Measurements from ENCODE around the gene NUP107.

The NUP107 gene

DNA sequence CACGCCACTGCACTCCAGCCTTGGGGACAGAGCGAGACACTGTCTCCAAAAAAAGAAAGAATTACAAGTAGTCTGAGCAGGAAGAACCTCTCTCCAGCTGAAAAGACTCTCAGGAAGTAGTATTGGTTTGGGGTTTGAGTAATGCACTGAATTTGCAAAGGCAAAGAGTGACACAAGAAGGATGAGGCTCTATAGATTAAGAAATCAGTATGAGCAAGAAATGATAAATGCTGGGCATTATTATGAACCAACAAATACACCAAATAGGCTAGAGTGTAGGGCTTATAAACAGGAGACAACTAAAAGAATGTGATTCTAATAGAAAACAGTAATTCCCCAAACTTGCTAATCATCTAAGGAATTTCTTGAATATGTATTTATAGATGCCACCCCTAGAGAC, 56.6 kb downstream of the NUP107 start:
- DNase-seq (ENCODE audit: low spot score) = no peak

DNA sequence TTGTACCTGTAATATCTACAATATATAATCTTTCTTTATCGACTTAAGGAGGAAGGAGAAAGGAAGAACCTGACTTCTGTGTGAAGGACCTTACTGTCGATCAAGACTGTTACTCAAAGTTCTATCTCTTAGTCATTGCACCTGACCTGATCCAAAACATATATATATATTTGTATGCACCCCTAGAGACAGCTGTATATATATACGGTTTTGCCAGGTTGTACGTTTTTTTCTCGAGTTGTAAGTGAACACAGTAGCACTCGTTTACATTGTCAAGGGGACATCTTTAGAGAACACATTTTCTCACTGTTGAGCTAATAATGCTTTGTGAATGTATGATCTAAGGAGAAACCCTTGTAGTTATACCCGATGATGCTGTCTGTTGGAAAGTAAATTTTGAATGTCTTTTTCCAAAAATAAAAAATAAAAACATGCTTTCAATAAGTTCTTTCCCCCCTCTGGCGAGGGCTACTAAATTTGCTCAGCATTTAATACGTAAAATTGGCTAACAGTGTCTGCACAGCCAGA, 58.7 kb downstream of the NUP107 start:
- no peak for DNase-seq (ENCODE audit: low spot score)

DNA sequence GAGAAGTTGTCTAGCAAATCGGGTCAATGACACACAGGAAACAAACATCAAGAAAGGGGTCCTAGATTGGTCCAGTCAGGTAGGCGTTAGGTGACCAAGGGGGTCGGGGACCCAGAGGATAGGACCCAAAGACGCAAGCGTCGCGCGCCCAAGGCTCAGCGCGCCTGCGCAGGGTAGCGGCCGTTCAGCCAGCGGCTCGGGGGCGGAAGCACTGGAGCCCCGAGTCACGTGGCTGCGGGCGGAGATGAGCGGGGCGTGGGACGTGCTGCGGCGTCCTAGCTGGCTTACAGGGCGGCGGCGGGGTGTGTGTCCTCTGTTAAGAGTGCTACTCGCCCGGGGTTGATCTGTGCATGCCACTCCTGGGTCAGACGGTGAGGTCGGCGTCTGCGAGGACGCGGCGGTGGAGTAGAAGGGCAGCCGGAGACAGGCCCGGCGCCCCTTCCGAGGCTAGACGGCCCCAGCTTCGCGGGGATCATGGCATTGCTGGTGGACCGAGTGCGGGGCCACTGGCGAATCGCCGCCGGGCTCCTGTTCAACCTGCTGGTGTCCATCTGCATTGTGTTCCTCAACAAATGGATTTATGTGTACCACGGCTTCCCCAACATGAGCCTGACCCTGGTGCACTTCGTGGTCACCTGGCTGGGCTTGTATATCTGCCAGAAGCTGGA, 59.3 kb downstream of the NUP107 start, which contains the start of gene SLC35E3:
Gene SLC35E3, plus strand, starts transcription at position 273 of the 668 bp plus-strand sequence. Its CDS starts 202 bp downstream, at position 475.
- peak; percentile 93 for DNase-seq (ENCODE audit: low spot score)

GRCh38 chr12:68746572-68747180, 59.9 kb downstream of the NUP107 start:
- DNase-seq (ENCODE audit: low spot score) = peak; percentile 15

- DNase-seq (ENCODE audit: low spot score) = no peak
These were observed 62.7 kb downstream of the NUP107 start for GRCh38 chr12:68749443-68749842.

GRCh38 chr12:68749861-68750260, 63.1 kb downstream of the NUP107 start:
- no peak for DNase-seq (ENCODE audit: low spot score)

DNA sequence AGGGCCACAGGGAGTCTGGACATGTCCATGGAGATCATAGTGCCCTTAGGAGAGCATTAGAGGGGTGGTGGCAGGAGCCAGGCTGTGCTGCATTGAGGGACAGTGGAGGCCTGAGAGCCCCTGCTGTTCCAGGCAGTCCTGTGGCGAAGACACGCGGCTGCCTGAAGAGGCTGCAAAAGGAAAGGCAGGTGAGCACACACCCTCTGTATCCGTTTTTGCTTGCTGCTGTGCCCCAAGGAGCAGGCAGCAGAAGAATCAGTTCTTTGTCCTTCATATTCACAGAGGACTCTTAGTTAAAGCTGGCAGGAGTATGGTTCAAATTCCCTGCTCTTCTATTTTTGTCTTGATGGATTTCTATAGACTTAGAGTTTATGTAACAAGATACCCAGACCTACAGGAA, 63.7 kb downstream of the NUP107 start:
- no peak for DNase-seq (ENCODE audit: low spot score)

DNA sequence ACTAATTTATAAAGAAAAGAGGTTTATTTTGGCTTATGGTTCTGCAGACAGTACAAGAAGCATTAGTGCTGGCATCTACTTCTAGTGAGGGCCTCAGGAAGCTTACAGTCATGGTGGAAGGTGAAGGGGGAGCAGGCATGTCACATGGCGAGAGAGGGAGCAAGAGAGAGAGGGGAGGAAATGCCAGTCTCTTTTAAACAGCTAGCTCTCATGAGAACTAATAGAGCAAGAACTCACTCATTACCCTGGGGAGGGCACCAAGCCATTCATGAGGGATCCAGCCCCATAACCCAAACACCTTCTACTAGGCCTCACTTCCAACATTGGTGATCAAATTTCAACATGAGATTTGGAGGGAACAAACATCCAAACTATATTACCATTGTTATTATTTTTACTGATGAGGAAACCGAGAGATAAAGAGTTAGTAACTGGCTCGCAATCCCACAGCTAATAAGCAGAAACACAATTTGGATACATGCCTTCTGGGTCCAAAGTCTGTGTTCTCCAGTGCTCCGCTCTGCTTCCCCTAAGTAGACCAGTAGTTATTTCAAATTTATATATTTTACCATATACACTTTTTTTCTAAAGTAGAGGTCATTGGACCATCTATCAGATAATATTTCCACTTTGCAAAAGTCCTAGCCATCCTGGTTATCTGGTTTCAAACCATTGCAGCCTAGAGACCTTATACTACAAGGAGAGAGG, 68.9 kb downstream of the NUP107 start:
- DNase-seq (ENCODE audit: low spot score) = no peak

DNA sequence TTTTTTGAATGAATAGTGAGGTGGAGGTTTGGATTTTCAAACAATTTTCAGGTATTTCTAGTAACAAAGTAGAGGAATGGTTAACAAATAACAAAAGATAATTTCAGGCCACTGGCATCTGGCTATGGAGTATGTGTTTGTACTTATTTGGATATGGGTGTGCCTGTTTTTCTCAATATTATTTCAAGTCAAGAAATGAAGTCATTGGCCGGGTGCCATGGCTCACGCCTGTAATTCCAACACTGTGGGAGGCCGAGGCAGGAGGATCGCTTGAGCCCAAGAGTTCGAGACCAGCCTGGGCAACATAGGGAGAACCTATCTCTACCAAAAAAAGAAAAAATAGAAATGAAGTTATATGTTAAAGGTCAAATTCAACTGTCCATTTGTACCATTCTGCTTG, 73.1 kb downstream of the NUP107 start:
- DNase-seq (ENCODE audit: low spot score) = no peak

DNA sequence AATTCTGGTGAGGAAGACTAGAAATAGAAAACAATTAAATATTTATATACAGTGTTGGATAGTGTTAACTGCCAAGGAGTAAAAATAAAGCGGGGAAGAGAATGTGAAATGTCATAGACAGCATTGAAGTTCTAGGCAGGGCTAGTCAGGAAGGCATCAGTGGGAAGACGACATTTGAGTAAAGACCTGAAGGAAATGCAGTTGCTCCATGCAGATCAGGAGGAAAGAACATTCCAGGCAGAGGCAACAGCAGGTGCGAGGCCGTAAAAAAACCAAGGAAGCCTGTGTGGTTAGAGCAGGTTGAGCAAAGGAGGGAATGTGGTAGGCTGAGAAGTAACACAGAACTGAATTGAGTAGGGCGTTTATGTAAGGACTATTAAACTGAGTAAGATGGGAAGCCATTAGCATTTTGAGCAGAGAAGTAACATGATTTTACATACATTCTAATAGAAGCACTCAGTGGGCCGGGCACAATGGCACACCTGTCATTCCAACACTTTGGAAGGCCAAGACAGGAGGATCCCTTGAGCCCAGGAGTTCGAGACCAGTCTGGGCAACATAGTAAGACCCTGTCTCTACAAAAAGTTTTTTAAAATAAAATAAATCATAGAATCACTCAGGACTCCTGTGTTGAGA, 74.1 kb downstream of the NUP107 start:
- no peak for DNase-seq (ENCODE audit: low spot score)

- DNase-seq (ENCODE audit: low spot score) = no peak
These were observed 74.6 kb downstream of the NUP107 start for GRCh38 chr12:68761442-68761812.

- DNase-seq (ENCODE audit: low spot score) = no peak
These were observed 75.3 kb downstream of the NUP107 start for GRCh38 chr12:68761901-68762630.

DNA sequence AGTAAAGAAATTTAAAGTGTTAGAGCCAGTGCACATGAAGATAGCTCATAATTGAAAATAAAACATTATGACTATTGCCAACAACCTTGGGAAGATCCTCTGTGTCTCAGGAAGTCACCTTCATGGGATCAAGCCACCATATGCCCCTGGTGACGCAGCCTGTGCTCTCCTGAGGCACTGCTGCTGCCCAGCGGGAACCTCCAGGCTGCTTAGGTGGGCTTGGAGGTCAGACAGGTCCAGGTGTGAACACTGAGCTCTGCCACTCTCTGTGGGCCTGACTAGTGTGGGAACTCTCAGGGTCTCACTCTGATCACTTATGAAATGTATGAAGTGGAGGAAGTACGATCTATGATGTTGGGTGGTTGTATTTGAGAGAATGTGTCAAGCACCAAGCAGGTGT, 75.9 kb downstream of the NUP107 start:
- DNase-seq (ENCODE audit: low spot score) = no peak

DNA sequence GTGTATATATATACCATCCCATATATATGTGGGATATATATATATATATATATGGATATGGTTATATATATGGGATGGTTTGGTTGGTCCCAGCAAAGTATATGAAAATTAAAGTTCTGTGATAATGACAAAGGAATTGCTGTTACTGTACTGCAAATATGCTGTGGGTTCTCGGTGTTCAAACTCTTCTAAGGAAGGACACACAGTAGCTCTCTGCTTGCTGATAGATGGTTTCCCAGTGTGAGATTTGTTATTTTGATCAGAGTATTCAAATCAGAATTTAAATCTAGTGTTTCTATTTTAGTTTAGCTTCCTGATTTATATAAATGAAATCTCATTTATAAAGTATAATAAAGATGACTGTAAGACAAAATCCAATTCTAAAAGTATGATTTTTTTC, 78.9 kb downstream of the NUP107 start:
- no peak for DNase-seq (ENCODE audit: low spot score)

GRCh38 chr12:68766646-68767045, 79.9 kb downstream of the NUP107 start:
- no peak for DNase-seq (ENCODE audit: low spot score)

GRCh38 chr12:68767191-68767590, 80.4 kb downstream of the NUP107 start:
- no peak for DNase-seq (ENCODE audit: low spot score)

- DNase-seq (ENCODE audit: low spot score) = no peak
These were observed 81.7 kb downstream of the NUP107 start for GRCh38 chr12:68768431-68768939.

DNA sequence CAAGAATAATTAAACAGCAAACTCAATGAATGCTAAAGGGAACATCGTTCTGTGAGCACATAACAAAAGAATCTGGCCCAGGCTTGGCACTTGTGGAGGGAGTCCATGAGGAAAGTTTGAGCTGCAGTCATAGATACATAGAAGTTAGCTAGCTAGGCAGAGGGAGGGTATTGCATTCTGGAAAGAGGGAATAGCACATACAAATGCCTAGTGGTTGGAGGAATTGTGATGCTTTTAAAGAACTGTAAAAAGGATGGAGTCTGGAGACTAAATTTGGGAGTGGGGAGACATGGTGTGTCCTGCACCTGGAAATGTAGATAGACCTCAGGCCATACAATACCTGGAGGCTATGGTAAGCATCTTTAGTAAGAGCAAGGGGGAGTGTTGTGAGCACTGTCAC, 83.2 kb downstream of the NUP107 start:
- DNase-seq (ENCODE audit: low spot score) = no peak

DNA sequence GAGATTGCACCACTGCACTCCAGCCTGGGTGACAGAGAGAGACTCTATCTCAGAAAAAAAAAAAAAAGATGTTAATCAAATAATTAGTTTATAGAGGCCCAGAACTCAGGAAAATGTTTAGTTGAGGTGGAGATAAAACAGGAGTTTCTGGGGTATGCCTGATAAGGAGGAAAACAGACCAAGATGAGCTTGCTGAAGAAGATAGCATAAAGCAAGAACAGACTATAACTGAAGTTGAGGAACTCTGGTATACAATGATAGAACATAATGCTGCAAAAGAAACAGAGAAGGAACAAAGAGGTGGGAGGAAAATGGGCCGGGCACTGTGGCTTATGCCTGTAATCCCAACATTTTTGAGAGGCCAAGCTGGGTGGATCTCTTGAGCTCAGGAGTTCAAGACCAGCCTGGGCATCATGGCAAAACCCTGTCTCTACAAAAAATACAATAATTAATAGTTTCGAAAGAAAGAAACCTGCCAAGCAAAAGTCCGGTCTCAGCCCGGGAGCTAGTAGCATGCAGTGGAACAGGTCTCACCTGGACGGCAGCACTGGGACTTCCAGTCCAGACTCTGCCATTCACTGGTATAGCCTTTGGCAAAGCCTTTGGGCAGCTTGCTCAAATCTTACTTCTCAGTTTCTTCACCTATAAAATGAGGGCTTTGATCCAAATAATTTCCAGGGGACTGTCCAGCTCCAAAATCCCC, 84.6 kb downstream of the NUP107 start:
- DNase-seq (ENCODE audit: low spot score) = no peak

GRCh38 chr12:68772714-68773113, 85.9 kb downstream of the NUP107 start:
- no peak for DNase-seq (ENCODE audit: low spot score)

- no peak for DNase-seq (ENCODE audit: low spot score)
These were observed 86.8 kb downstream of the NUP107 start for GRCh38 chr12:68773582-68773981.
